HEK293 (cell line): ENCODE results near the gene STPG3.
A peak's percentile ranks its signal among the peaks of the same experiment; 100 is the strongest.

ENCODE experiments used
- BCL11B ChIP-seq: fragments of 450-650 bp; formaldehyde crosslinking; IDR thresholded peaks from 2 replicates; pipeline ENCODE4 v1.5.1; 2016; ENCODE audit warnings: low read depth, missing biosample characterization, missing genetic modification characterization
- EGR2 ChIP-seq: fragments of 450-650 bp; formaldehyde crosslinking; IDR thresholded peaks from 2 replicates; pipeline ENCODE4 v1.5.1; 2016; ENCODE audit warnings: low read depth, missing biosample characterization, missing genetic modification characterization
- GFI1B ChIP-seq: fragments of 450-650 bp; formaldehyde crosslinking; IDR thresholded peaks from 2 replicates; pipeline ENCODE4 v1.5.1; 2016; ENCODE audit warnings: missing biosample characterization, missing genetic modification characterization
- IKZF3 ChIP-seq: fragments of 450-650 bp; IDR thresholded peaks from 2 replicates; pipeline ENCODE4 v1.5.0; 2018; ENCODE audit warnings: missing biosample characterization, mild to moderate bottlenecking, missing genetic modification characterization, moderate library complexity
- KLF16 ChIP-seq: fragments of 450-650 bp; formaldehyde crosslinking; IDR thresholded peaks from 2 replicates; pipeline ENCODE4 v1.5.1; 2017; ENCODE audit warnings: missing biosample characterization, missing genetic modification characterization
- OSR2 ChIP-seq: fragments of 450-650 bp; formaldehyde crosslinking; IDR thresholded peaks from 2 replicates; pipeline ENCODE4 v1.5.1; 2016; ENCODE audit warnings: missing biosample characterization, missing genetic modification characterization
- REPIN1 ChIP-seq: fragments of 450-650 bp; formaldehyde crosslinking; IDR thresholded peaks from 2 replicates; pipeline ENCODE4 v1.5.1; 2017; ENCODE audit warnings: missing biosample characterization, missing genetic modification characterization, low read depth
- WT1 ChIP-seq: fragments of 450-650 bp; formaldehyde crosslinking; IDR thresholded peaks from 2 replicates; pipeline ENCODE4 v1.5.1; 2016; ENCODE audit warnings: missing biosample characterization, missing genetic modification characterization
- ZBTB1 ChIP-seq: fragments of 450-650 bp; formaldehyde crosslinking; IDR thresholded peaks from 2 replicates; pipeline ENCODE4 v1.5.1; 2016; ENCODE audit warnings: missing biosample characterization, missing genetic modification characterization
- ZBTB11 ChIP-seq: fragments of 450-650 bp; formaldehyde crosslinking; conservative IDR thresholded peaks from 2 replicates; pipeline ENCODE4 v1.5.1; 2016; ENCODE audit warnings: low read depth, missing biosample characterization, missing genetic modification characterization
- ZFHX2 ChIP-seq: fragments of 450-650 bp; formaldehyde crosslinking; conservative IDR thresholded peaks from 2 replicates; pipeline ENCODE4 v1.5.1; 2016; ENCODE audit warnings: missing biosample characterization, missing genetic modification characterization
- ZFP3 ChIP-seq: fragments of 450-650 bp; formaldehyde crosslinking; IDR thresholded peaks from 2 replicates; pipeline ENCODE4 v1.5.1; 2016; ENCODE audit warnings: low read depth, missing biosample characterization, missing genetic modification characterization
- ZNF112 ChIP-seq: fragments of 450-650 bp; formaldehyde crosslinking; IDR thresholded peaks from 2 replicates; pipeline ENCODE4 v1.5.0; 2017; ENCODE audit warnings: missing biosample characterization, missing genetic modification characterization
- ZNF184 ChIP-seq: fragments of 450-650 bp; IDR thresholded peaks from 2 replicates; pipeline ENCODE4 v1.5.1; 2018; ENCODE audit warnings: missing biosample characterization, mild to moderate bottlenecking, missing genetic modification characterization
- ZNF221 ChIP-seq: fragments of 450-650 bp; formaldehyde crosslinking; IDR thresholded peaks from 2 replicates; pipeline ENCODE4 v1.5.1; 2017; ENCODE audit warnings: missing biosample characterization, missing genetic modification characterization, borderline replicate concordance
- ZNF24 ChIP-seq: fragments of 450-650 bp; formaldehyde crosslinking; IDR thresholded peaks from 2 replicates; pipeline ENCODE4 v1.5.1; 2016; ENCODE audit warnings: missing biosample characterization, missing genetic modification characterization
- ZNF292 ChIP-seq: fragments of 450-650 bp; formaldehyde crosslinking; IDR thresholded peaks from 2 replicates; pipeline ENCODE4 v1.5.1; 2016; ENCODE audit warnings: low read depth, missing biosample characterization, missing genetic modification characterization, borderline replicate concordance
- ZNF335 ChIP-seq: fragments of 450-650 bp; formaldehyde crosslinking; conservative IDR thresholded peaks from 2 replicates; pipeline ENCODE4 v1.5.1; 2016; ENCODE audit warnings: missing biosample characterization, missing genetic modification characterization
- ZNF394 ChIP-seq: fragments of 450-650 bp; formaldehyde crosslinking; IDR thresholded peaks from 2 replicates; pipeline ENCODE4 v1.5.1; 2016; ENCODE audit warnings: missing biosample characterization, missing genetic modification characterization, mild to moderate bottlenecking, moderate library complexity, borderline replicate concordance
- ZNF621 ChIP-seq: fragments of 450-650 bp; formaldehyde crosslinking; IDR thresholded peaks from 2 replicates; pipeline ENCODE4 v1.5.1; 2017; ENCODE audit warnings: missing biosample characterization, missing genetic modification characterization
- ZNF660 ChIP-seq: fragments of 450-650 bp; IDR thresholded peaks from 2 replicates; pipeline ENCODE4 v1.5.1; 2018; ENCODE audit warnings: missing biosample characterization, mild to moderate bottlenecking, missing genetic modification characterization
- ZNF664 ChIP-seq: fragments of 450-650 bp; formaldehyde crosslinking; IDR thresholded peaks from 2 replicates; pipeline ENCODE4 v1.5.1; 2016; ENCODE audit warnings: missing biosample characterization, missing genetic modification characterization
- ZNF677 ChIP-seq: fragments of 450-650 bp; IDR thresholded peaks from 2 replicates; pipeline ENCODE4 v1.5.0; 2018; ENCODE audit warnings: missing biosample characterization, mild to moderate bottlenecking, missing genetic modification characterization, moderate library complexity
- ZNF701 ChIP-seq: fragments of 450-650 bp; formaldehyde crosslinking; IDR thresholded peaks from 2 replicates; pipeline ENCODE4 v1.5.1; 2016; ENCODE audit warnings: missing biosample characterization, missing genetic modification characterization
- ZSCAN16 ChIP-seq: fragments of 450-650 bp; formaldehyde crosslinking; IDR thresholded peaks from 2 replicates; pipeline ENCODE4 v1.5.1; 2016; ENCODE audit warnings: missing biosample characterization, missing genetic modification characterization
- ZSCAN30 ChIP-seq: fragments of 450-650 bp; IDR thresholded peaks from 2 replicates; pipeline ENCODE4 v1.5.1; 2018; ENCODE audit warnings: missing biosample characterization, mild to moderate bottlenecking, missing genetic modification characterization, moderate library complexity
- ZXDB ChIP-seq: fragments of 450-650 bp; formaldehyde crosslinking; IDR thresholded peaks from 2 replicates; pipeline ENCODE4 v1.5.1; 2016; ENCODE audit warnings: missing biosample characterization, missing genetic modification characterization
- TF ChIP-seq, protein P1 (sequence below): fragments of 450-650 bp; formaldehyde crosslinking; IDR thresholded peaks from 2 replicates; pipeline ENCODE4 v1.5.1; 2016; ENCODE audit warnings: missing biosample characterization, missing genetic modification characterization
- TF ChIP-seq, protein P2 (sequence below): fragments of 450-650 bp; formaldehyde crosslinking; IDR thresholded peaks from 2 replicates; pipeline ENCODE4 v1.5.1; 2016; ENCODE audit warnings: missing biosample characterization, missing genetic modification characterization
- TF ChIP-seq, protein P3 (sequence below): fragments of 450-650 bp; IDR thresholded peaks from 2 replicates; pipeline ENCODE4 v1.5.1; 2018; ENCODE audit warnings: missing biosample characterization, mild to moderate bottlenecking, missing genetic modification characterization

STPG3 gene

GRCh38 chr9:137240841-137241489 lies 10.1 kb upstream of the STPG3 start, which contains the start of gene TUBB4B (continued):
- TF ChIP-seq ZNF677 (tag by site-specific recombination) (no peak), ZNF292 (no peak), IKZF3 (tag by site-specific recombination) (no peak), ZNF660 (tag by site-specific recombination) (peak; percentile 68; the same call in 1 of the 2 replicates), REPIN1 (tag by site-specific recombination) (no peak), WT1 (no peak; the same call in 1 of the 2 replicates), ZBTB11 (tag by site-specific recombination) (peak; percentile 71), ZNF221 (tag by site-specific recombination) (no peak), GFI1B (tag by site-specific recombination) (no peak), KLF16 (tag by site-specific recombination) (peak; percentile 89), ZNF184 (tag by site-specific recombination) (no peak), ZBTB1 (tag by site-specific recombination) (no peak), ZNF664 (no peak), OSR2 (no peak), ZFHX2 (tag by site-specific recombination) (peak; percentile 92), ZSCAN30 (tag by site-specific recombination) (peak; percentile 69), EGR2 (tag by site-specific recombination) (peak; percentile 70), ZNF335 (tag by site-specific recombination) (no peak), BCL11B (no peak), ZNF112 (no peak), ZXDB (tag by site-specific recombination) (peak; percentile 15), ZNF701 (tag by site-specific recombination) (no peak), ZSCAN16 (no peak), ZFP3 (no peak), ZNF621 (tag by site-specific recombination) (no peak), ZNF394 (peak; percentile 49; the same call in 1 of the 2 replicates), ZNF24 (tag by site-specific recombination) (0 out of 2 replicates have a peak, but pooled peaks have one; percentile 28)
- TF ChIP-seq, protein P1, sequence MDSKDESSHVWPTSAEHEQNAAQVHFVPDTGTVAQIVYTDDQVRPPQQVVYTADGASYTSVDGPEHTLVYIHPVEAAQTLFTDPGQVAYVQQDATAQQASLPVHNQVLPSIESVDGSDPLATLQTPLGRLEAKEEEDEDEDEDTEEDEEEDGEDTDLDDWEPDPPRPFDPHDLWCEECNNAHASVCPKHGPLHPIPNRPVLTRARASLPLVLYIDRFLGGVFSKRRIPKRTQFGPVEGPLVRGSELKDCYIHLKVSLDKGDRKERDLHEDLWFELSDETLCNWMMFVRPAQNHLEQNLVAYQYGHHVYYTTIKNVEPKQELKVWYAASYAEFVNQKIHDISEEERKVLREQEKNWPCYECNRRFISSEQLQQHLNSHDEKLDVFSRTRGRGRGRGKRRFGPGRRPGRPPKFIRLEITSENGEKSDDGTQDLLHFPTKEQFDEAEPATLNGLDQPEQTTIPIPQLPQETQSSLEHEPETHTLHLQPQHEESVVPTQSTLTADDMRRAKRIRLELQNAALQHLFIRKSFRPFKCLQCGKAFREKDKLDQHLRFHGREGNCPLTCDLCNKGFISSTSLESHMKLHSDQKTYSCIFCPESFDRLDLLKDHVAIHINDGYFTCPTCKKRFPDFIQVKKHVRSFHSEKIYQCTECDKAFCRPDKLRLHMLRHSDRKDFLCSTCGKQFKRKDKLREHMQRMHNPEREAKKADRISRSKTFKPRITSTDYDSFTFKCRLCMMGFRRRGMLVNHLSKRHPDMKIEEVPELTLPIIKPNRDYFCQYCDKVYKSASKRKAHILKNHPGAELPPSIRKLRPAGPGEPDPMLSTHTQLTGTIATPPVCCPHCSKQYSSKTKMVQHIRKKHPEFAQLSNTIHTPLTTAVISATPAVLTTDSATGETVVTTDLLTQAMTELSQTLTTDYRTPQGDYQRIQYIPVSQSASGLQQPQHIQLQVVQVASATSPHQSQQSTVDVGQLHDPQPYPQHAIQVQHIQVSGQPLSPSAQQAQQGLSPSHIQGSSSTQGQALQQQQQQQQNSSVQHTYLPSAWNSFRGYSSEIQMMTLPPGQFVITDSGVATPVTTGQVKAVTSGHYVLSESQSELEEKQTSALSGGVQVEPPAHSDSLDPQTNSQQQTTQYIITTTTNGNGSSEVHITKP (tag by site-specific recombination) = no peak
- TF ChIP-seq, protein P2, sequence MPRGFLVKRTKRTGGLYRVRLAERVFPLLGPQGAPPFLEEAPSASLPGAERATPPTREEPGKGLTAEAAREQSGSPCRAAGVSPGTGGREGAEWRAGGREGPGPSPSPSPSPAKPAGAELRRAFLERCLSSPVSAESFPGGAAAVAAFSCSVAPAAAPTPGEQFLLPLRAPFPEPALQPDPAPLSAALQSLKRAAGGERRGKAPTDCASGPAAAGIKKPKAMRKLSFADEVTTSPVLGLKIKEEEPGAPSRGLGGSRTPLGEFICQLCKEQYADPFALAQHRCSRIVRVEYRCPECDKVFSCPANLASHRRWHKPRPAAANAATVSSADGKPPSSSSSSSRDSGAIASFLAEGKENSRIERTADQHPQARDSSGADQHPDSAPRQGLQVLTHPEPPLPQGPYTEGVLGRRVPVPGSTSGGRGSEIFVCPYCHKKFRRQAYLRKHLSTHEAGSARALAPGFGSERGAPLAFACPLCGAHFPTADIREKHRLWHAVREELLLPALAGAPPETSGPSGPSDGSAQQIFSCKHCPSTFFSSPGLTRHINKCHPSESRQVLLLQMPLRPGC = 0 out of 2 replicates have a peak, but pooled peaks have one; percentile 57
- TF ChIP-seq, protein P3, sequence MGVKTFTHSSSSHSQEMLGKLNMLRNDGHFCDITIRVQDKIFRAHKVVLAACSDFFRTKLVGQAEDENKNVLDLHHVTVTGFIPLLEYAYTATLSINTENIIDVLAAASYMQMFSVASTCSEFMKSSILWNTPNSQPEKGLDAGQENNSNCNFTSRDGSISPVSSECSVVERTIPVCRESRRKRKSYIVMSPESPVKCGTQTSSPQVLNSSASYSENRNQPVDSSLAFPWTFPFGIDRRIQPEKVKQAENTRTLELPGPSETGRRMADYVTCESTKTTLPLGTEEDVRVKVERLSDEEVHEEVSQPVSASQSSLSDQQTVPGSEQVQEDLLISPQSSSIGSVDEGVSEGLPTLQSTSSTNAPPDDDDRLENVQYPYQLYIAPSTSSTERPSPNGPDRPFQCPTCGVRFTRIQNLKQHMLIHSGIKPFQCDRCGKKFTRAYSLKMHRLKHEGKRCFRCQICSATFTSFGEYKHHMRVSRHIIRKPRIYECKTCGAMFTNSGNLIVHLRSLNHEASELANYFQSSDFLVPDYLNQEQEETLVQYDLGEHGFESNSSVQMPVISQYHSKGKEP = 0 out of 2 replicates have a peak, but pooled peaks have one; percentile 18
